GM18861 (cell line): ENCODE measurements around the gene SNUPN.

Experiments
- ATAC-seq: cut with Tn5 transposase; IDR thresholded peaks from one replicate; pipeline ENCODE4 v1.9.1; 2021; ENCODE audit not compliant: unreplicated experiment

SNUPN gene

DNA sequence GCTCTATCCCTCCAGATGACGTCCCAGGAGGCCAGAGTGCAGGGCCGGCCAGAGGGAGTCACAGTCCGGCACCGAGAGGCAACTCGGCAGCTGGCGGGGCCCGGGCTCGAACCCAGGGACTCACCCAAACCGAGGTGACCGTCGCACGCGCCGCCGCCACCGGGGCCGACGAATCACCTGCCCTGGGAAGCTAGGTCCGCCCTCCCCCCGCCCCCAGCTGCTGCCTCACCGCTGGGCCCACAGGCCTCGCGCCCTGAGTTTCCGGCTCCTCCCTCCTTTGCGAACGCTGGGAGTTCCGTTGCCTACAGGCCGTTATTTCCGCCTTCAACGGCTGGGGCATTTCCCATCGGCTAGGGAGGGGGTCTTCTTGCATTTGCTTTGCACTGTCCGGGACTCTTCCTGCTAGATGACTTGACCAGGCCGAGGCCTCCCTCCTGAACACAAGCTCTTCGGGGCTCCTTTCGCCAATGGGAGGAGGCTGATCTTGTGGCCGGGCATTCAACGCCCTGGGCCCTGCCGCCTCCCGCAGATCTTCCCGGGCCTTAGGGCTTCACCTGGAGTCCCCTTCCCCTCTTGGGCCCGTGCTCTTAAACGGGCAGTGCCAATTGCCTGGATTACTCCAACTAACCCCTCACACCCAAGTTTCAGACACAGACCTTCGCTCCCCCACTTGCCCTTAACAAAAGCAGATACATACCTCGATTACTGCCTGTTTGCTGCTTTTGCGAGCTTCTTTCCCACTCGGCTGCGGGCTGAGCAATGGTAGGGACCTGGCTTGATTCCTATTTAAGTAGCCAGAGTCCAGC is at the start of gene SNUPN:
SNUPN (minus strand) TSS at position 184 of the 806 bp plus-strand sequence. CDS start 4,674 bp downstream, outside the sequence.
- ATAC-seq, result peak; percentile 73

- no peak for ATAC-seq
Observed at GRCh38 chr15:75674366-75674765, 48.8 kb upstream of the SNUPN start.

GRCh38 chr15:75673426-75674235 is 48.1 kb upstream of the SNUPN start:
- ATAC-seq, result no peak

- ATAC-seq, result no peak
Observed at GRCh38 chr15:75672646-75673425, 47.3 kb upstream of the SNUPN start.

DNA sequence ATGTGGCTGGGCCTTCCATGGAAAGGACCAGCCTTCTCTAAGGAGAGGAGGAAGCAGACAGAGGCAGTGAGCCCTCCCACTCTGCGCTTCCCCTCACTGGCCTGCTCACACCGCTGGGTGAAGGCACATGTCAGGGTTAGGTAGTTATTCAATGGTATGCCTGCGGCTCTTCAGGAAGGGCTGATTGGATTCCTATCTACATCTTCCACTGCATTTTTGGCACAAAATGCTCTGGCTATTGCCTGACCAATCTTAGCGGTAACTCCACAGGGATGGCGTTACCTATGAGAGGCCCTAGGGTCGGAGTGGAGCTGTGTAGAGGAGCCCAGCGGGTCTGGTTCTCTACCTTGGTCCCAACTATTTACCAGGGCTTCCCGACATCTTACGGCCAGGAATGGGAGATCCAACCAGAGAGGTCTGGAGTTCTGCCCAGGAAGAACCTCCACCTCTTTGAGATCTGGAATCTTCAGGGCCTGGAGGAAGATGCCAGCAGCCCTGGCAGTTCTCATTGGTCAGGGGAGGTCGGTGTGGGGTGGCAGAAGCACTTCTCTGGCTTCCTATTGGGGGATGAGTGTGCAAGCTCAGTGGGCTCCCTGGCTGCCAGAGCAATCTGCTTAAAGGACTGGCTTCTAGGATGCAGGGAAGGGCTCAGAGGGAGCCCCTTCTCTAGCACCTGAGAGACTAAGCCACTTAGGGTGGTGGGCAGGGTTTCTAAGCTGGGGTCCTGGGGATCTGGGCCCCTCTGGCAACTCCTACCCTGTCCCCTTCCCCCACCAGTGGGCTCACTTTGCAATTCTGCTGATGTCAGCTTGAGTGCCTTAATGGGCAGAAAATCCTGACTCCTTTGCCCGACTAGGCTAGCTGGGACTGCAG is 46.4 kb upstream of the SNUPN start:
- no peak for ATAC-seq

DNA sequence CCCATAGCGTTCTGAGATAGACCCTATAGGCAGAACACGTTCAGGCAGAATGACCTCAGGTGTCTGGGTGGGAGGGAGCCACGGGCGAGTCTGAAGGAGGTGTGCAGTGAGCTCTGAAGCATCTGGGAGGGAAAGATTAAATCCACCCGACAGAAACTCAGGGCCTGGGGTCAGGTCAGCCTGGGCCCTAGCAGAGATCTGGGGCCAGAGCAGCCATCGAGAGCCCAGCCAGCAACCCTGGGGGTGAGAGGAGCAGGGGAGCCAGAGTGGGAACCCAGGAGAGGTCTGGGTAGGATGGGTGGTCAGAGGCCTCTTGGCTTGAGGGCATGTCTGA is 44.3 kb upstream of the SNUPN start:
- ATAC-seq, result no peak

DNA sequence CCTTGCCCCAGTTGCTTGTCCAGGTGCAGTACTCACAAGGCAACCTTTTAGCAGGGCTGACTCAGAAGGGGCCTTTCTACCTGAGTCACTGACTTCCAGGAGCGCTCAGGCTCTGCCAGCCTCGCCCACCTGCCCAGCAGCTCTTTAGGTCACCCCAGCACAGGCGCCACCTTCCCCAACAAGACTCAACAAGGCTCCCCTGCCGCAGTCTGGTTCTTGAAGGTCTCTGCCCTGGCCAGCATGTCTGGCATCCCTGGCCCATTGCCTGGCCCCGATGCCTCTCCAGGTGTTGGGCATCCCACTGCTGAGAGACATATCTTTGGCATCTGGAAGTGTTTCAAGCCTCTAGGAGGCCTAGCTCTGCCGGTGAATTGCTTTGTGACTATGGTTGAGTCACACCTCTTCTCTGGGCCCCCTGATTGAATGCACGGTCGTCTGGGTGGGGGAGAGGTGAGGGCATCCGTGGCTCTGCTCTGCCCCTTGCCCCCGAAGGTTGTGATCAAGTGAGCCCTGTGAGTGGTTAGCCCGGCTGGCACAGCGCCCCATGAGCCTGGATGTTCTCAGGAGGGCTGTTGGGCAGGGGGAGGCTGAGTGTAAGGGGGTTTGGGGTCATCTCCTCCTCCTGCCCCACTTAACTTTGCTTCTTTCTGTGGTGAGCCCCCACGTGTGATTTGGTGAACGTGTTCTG is 43.8 kb upstream of the SNUPN start:
- no peak for ATAC-seq

- ATAC-seq, result no peak
Observed at GRCh38 chr15:75666823-75667501, 41.4 kb upstream of the SNUPN start.

DNA sequence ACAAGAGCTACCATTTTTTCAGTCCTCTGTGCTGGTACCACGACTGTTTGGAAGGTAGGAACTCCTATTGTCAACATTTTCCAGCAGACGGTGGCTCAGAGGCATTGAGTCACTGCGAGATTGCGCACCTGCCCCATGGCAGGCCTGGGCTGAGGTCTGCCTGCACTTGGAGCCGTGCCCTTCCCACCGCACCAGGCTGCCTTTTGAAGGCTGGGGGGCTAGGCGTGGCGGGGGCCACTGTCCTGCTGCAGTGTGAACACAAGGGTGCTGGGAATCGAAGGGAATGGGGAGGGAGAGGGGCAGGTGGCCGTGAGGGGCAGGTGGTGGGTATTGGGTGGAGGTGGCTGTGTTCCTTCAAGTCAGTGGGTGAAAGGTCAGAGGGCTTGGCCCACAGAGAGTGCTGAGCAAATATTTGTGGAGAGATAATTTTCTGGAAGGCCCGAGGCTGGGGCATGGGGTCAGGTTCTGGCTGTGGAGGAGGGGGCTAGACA is 38.5 kb upstream of the SNUPN start:
- no peak for ATAC-seq

DNA sequence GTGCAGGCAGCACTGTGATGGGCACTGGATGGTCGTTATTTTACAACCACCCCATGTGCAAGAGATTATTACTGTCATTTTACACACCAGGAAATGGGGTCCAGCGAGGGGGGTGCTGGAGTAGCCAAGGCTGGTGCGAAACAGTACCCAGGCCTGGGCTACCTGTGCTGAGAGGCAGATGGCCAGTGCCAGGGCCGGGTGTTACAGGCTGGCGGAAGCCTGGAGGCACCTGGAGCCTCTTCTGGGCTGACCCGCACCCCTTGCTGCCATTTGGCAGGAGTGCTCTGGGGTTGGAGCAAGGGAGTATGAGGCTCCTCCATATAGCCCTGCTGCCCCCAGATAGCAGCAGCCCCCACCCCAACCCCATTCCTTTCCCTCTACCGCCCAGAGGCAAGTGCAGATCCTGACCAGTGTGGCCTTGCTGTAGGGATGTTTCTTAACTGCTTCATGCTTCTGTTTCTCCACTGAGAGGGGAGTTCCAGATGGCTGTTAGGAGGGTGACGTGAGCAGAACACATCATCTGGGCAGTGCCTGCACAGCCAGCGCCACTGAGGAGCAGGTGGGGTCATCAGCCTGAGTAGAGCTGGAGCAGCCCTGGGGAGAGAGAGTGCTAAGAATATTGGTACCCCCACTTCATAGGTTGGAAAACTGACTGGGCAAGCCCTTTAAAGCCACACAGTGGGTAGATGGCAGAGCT is 37.4 kb upstream of the SNUPN start:
- no peak for ATAC-seq

DNA sequence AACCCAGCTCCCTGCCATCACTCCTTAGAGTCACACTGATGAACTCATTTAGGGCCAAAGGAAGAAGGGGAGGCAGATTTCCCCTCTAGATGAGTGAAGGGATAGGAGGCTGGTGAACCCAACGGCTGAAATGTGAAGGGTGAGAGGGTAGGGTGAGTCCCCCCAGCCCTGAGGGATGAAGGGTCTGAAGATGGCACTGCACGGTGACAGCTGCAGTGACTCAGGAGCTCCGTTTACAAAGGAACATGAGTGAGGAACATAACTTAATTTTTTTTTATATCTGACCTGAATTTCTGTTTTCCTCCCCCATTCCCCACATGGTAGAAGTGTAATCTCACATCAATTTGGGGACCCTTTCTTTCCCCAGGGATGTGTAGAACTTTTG is 36.2 kb upstream of the SNUPN start:
- ATAC-seq, result no peak

DNA sequence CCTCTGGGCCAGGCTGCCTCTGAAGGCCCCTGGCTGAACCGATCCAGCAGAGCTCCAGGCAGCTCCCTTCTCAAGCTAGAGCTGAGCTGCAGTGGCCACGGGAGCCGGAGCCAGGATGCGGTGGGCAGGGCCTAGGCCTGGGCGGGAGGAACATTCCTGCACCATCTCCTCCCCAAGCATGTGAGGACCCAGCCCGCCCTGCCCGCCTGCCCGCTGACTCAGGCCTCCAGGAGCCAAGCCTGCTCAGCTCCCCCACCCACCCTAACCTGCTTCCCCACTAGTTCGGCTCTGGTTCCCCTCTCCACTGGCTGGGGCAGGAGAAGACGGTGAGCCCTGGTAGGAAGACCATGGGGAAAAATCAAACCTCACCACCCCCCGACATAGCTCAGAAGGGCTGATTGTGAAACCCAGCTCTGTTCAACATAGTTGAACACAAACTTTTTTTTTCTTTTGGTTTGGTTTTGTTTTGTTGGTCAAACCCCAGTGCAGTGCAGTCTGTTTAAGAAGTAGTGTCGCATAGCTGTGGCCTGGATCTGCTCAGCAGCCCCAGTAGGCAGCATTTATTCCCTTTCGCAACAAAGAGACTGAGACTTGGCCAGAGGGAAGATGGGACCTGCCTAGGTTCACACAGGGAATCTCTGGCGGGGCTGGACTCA is 35.7 kb upstream of the SNUPN start:
- ATAC-seq, result no peak

DNA sequence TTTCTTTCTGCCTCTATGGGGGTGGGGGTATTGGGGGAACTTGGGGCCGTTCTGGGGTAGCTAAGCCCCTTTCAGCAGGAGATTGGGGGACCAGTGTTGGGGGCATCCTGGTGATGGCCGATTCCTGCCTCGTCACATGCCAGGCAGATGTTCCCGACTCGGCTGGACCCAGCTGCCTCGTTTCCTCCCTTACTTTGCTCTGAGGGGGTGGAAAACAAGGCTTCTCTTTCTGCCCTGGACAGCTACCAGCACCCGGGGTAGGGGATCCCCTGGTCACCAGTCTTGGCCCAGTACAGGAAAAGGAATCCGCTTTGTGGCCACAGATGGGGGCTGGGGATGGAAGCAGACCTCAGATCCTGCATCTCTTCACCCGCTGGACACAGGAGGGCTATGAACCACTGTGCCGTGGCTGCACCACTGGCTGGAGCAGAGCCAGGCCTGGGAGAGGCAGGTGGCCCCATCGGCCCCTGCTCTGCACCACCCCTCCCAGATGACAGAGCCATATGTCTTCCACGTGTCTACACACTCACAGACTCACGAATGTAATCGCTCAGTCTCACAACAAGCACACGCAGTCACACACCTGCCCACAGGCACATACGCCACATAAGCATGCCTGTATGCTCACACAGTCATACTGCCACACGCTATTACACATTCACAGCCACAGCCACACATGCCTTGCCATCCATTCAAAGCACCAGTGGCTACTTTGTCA is 34.6 kb upstream of the SNUPN start:
- no peak for ATAC-seq

DNA sequence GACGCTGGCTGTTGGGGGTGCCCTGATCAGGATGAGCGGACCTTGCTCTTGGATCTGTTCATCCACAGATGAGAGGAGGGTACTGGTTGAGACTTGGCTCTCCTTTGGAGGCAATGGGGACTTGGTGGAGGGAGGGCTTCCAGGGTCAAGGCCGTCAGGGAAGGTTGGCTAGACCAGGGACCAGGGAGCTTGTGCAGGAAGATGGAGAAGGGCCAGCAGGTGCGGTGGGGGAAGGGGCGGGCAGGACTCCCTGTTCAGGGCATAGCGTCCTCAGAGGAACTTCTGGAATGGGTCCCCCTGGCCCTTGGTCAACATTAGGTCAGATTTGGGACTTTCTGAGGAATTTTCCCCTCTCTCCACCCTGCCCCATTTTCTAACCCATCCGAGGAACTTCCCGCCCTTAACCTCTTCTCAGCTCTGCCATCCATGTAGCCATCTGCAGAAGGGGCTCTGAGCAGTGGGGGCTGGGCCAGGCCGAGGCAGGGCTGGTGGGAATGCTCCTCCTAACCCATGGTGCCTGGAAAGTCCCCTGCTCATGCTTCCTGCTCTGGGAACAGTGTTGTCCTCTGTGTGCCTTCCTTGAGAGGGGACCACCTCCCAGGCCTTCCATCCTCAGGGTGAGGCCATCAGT is 33.7 kb upstream of the SNUPN start:
- ATAC-seq, result no peak

GRCh38 chr15:75656813-75657212 is 31.3 kb upstream of the SNUPN start:
- no peak for ATAC-seq

GRCh38 chr15:75656331-75656730 is 30.8 kb upstream of the SNUPN start:
- no peak for ATAC-seq

- ATAC-seq, result no peak
Observed at GRCh38 chr15:75655931-75656330, 30.4 kb upstream of the SNUPN start.
